PC-3 (cell line): ENCODE results near the gene IGSF8. TPM values are rescaled to one million over a fixed set of nuclear protein-coding genes. Genes with fewer than 3 reads are reported as not detected.

ENCODE experiments used
- ATAC-seq: fragments of 200-7000 bp; cut with Tn5 transposase; 2 replicates; pipeline ENCODE4 v1.9.1; 2020; ENCODE audit warnings: mild to moderate bottlenecking, moderate library complexity
- BruUV-seq: library from RNA; stranded (reverse); fragments of 400-500 nt; replicated peaks from 2 replicates; lab custom pipeline; 2021; lab: Mats Ljungman, UMichigan
- CTCF ChIA-PET: fragments of 300-600 bp; sonication (Branson Sonifier 250); formaldehyde crosslinking; loops from one replicate; lab custom pipeline; 2022; ENCODE audit warnings: antibody characterized with exemption; lab: Charles Lee
- POLR2A ChIA-PET: fragments of 300-600 bp; sonication (Branson Sonifier 250); formaldehyde crosslinking; loops from one replicate; lab custom pipeline; 2022; ENCODE audit warnings: antibody characterized with exemption; ENCODE audit not compliant: unreplicated experiment; lab: Charles Lee
- DNase-seq: peaks from one replicate; pipeline ENCODE4 v3.0.0-alpha.2; 2015
- H2AFZ ChIP-seq: fragments of 300-600 bp; sonication (generic); 2 replicates; pipeline ENCODE4 v1.6.0; 2016; ENCODE audit warnings: antibody characterized with exemption, low read length
- H3F3A ChIP-seq: fragments of 300-600 bp; sonication (generic); one replicate; pipeline ENCODE4 v1.6.0; 2017; ENCODE audit warnings: antibody characterized with exemption, low read length, control low read depth, mild to moderate bottlenecking; ENCODE audit not compliant: unreplicated experiment
- H3K27ac ChIP-seq: fragments of 300-600 bp; sonication (generic); 2 replicates; pipeline ENCODE4 v1.5.1; 2016; ENCODE audit warnings: mild to moderate bottlenecking, low read length
- H3K27me3 ChIP-seq: fragments of 300-600 bp; sonication (generic); 2 replicates; pipeline ENCODE4 v1.6.1; 2016; ENCODE audit warnings: low read length, mixed read lengths
- H3K36me3 ChIP-seq: fragments of 300-600 bp; sonication (generic); 2 replicates; pipeline ENCODE4 v1.6.1; 2016; ENCODE audit warnings: low read depth, mixed run types, low read length, mixed read lengths
- H3K4me1 ChIP-seq: fragments of 300-600 bp; sonication (generic); 2 replicates; pipeline ENCODE4 v1.5.1; 2016; ENCODE audit warnings: low read length; ENCODE audit not compliant: insufficient read depth
- H3K4me2 ChIP-seq: fragments of 300-600 bp; sonication (generic); 2 replicates; pipeline ENCODE4 v1.6.0; 2016; ENCODE audit warnings: low read length
- H3K4me3 ChIP-seq: fragments of 300-600 bp; sonication (generic); 2 replicates; pipeline ENCODE4 v1.5.1; 2016; ENCODE audit warnings: mild to moderate bottlenecking, low read length, mixed read lengths
- H3K79me2 ChIP-seq: fragments of 300-600 bp; sonication (generic); 2 replicates; pipeline ENCODE4 v1.6.1; 2017; ENCODE audit warnings: low read length, mixed read lengths
- H3K9ac ChIP-seq: fragments of 300-600 bp; sonication (generic); 2 replicates; pipeline ENCODE4 v1.6.0; 2016; ENCODE audit warnings: mild to moderate bottlenecking, low read length
- H3K9me2 ChIP-seq: fragments of 300-600 bp; sonication (generic); replicated peaks from 2 replicates; pipeline ENCODE4 v1.6.1; 2016; ENCODE audit warnings: mixed run types, low read length, mixed read lengths
- H3K9me3 ChIP-seq: fragments of 300-600 bp; sonication (generic); 2 replicates; pipeline ENCODE4 v1.6.1; 2016; ENCODE audit warnings: low read length, mixed read lengths
- H4K20me1 ChIP-seq: fragments of 300-600 bp; sonication (generic); 2 replicates; pipeline ENCODE4 v1.6.1; 2016; ENCODE audit warnings: low read length, mixed read lengths
- EZH2 ChIP-seq: fragments of 300-600 bp; sonication (generic); IDR thresholded peaks from one replicate; pipeline ENCODE4 v1.6.1; 2017; ENCODE audit warnings: antibody characterized with exemption, mild to moderate bottlenecking, low read length; ENCODE audit not compliant: unreplicated experiment
- EZH2phosphoT487 ChIP-seq: fragments of 300-600 bp; sonication (generic); IDR thresholded peaks from 2 replicates; pipeline ENCODE4 v1.6.1; 2018; ENCODE audit warnings: mild to moderate bottlenecking, antibody characterized with exemption, low read length, borderline replicate concordance
- intact Hi-C: fragments of 100-400 bp; cut with micrococcal nuclease; formaldehyde crosslinking; loops from 2 replicates; pipeline ENCODE4 v1.9.0; 2023
- total RNA-seq: library from RNA; depleted of rRNA; stranded (reverse); fragments of >200 nt; gene quantifications from 2 replicates; pipeline ENCODE4 v1.2.3, GENCODE V29; 2014
- TF ChIP-seq, protein P1 (sequence below): fragments of 300-600 bp; sonication (generic); conservative IDR thresholded peaks from 2 replicates; pipeline ENCODE4 v1.5.1; 2017; ENCODE audit warnings: antibody characterized with exemption, low read depth, mild to moderate bottlenecking, low read length

IGSF8 gene
- total RNA-seq, 1 experiment from 2014 or later: 37.1 TPM

DNA sequence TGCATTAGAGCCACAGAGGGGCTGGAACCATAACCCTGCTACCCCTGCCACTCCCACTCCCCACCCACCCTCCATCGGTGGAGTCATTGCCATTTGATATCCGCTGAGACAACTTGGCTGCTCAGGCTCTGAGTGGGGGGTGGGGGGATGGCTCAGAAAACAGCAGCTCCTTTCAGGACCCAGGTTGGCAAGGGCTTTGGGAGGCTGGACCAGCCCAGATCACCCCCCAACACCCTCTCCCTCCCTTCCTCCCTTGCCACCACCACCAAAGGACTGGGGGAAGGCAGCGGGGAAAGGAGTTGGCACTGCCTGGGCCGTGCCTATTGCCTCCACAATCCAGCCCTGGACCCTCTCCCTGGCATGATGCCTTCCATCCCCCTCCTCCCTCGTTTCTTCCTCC lies 30.2 kb downstream of the IGSF8 start:
- H3K4me2 ChIP-seq: no peak overlapping the region
- no peak overlapping the region for H3K27ac ChIP-seq
- H3F3A ChIP-seq: no peaks in the 10 kb centered on the region
- TF ChIP-seq, protein P1, sequence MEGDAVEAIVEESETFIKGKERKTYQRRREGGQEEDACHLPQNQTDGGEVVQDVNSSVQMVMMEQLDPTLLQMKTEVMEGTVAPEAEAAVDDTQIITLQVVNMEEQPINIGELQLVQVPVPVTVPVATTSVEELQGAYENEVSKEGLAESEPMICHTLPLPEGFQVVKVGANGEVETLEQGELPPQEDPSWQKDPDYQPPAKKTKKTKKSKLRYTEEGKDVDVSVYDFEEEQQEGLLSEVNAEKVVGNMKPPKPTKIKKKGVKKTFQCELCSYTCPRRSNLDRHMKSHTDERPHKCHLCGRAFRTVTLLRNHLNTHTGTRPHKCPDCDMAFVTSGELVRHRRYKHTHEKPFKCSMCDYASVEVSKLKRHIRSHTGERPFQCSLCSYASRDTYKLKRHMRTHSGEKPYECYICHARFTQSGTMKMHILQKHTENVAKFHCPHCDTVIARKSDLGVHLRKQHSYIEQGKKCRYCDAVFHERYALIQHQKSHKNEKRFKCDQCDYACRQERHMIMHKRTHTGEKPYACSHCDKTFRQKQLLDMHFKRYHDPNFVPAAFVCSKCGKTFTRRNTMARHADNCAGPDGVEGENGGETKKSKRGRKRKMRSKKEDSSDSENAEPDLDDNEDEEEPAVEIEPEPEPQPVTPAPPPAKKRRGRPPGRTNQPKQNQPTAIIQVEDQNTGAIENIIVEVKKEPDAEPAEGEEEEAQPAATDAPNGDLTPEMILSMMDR: no peak
- TF ChIP-seq EZH2phosphoT487 (no peak), EZH2 (no peak)
- no peaks in the 10 kb centered on the region for H3K36me3 ChIP-seq
- no peaks in the 10 kb centered on the region for H3K9me2 ChIP-seq
- POLR2A ChIA-PET: no interaction called here
- H3K79me2 ChIP-seq: no peaks in the 10 kb centered on the region
- no TSS peak for BruUV-seq
- no peak overlapping the region for H2AFZ ChIP-seq
- DNase-seq (no peak), ATAC-seq (no peak)
- H3K4me3 ChIP-seq: no peak overlapping the region
- no peaks in the 10 kb centered on the region for H3K9me3 ChIP-seq
- H3K4me1 ChIP-seq: 0 out of 2 replicates have a peak, but pooled peaks cover 5% of the 10 kb centered on the region
- no peak overlapping the region for H3K9ac ChIP-seq
- H4K20me1 ChIP-seq: no peaks in the 10 kb centered on the region
- peaks cover 68% of the 10 kb centered on the region for H3K27me3 ChIP-seq
- CTCF ChIA-PET: no interaction called here
- intact Hi-C loops: no loop called here

DNA sequence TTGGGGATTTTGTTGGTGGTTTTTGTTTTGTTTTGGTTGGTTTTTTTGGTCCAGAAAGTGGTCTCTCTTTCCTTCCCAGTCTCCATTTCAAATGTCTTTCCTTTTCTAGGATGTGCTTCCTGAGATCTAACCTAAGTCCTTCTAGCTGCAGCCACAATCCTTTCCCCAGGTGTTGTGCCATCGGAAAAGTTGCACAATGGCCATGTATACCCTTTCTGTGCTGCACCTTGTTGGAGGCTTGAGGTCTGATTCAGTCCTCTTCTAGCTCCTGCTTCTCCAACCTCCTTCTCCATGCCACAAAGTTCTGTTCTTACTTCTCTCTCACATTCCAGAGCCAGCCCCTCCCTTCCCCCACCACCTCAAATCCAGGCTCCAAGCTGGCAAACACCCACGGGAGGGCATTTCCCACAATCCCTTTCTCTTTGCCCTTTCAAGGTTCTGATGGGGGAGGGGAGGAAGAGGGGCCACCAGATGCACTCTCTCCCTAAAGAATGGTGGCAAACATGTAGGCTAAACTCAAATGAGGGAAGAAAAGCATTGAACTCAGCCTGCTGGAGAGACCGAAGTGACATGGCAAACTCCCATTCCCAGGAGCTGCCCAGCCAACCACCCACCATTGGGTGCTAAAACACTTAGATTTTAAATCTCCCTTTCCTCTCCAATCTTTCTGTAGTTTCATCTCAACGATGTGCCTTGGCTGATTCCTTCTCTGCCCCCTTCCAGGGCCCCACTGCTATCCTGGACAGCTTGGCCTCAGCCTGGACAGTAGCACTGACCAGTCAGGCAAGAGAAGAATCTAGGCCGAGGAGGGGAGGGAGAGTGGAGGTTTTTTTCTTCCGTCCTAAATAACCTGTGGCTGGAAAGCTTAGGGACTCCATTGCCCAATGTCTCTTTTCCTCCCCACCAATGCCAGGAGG lies 31.3 kb downstream of the IGSF8 start:
- DNase-seq (no peak), ATAC-seq (no peak)
- intact Hi-C loops: no loop called here
- H4K20me1 ChIP-seq: no peaks in the 10 kb centered on the region
- TF ChIP-seq EZH2phosphoT487 (no peak), EZH2 (no peak)
- TF ChIP-seq, protein P1: no peak
- no peak overlapping the region for H2AFZ ChIP-seq
- H3K9me3 ChIP-seq: no peaks in the 10 kb centered on the region
- H3K9me2 ChIP-seq: no peaks in the 10 kb centered on the region
- H3F3A ChIP-seq: no peaks in the 10 kb centered on the region
- H3K4me2 ChIP-seq: no peak overlapping the region
- H3K79me2 ChIP-seq: no peaks in the 10 kb centered on the region
- 0 out of 2 replicates have a peak, but pooled peaks cover 5% of the 10 kb centered on the region for H3K4me1 ChIP-seq
- no peak overlapping the region for H3K4me3 ChIP-seq
- H3K36me3 ChIP-seq: no peaks in the 10 kb centered on the region
- no peak overlapping the region for H3K27ac ChIP-seq
- BruUV-seq: no TSS peak
- ChIA-PET CTCF (interaction anchor here (0.7 kb wide), 1 partner anchor 268 kb away, joined by 3 read pairs; no protein-coding TSS in a partner anchor), POLR2A (no interaction called here)
- H3K27me3 ChIP-seq: peaks cover 77% of the 10 kb centered on the region
- H3K9ac ChIP-seq: no peak overlapping the region

DNA sequence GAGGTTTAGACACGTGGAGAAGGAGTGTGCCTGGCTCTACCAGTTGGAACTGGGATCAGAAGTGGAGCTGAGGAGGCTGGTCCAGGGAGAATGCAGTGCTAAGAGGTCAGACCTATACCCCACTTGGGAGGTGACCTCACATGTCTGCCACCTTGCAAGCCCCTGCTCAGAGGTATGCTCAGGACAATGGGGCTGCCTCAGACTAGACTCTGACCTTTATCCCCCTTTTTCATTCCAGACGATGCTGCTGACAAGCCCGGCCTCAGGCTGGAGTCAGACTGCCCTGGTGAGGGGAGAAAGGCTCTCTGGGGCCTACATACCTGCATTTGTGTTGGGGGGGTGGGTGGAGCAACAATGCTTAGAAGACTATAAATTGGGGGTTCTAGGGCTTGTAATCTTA lies 33.7 kb downstream of the IGSF8 start:
- no peak overlapping the region for H2AFZ ChIP-seq
- no peak overlapping the region for H3K27ac ChIP-seq
- DNase-seq: no peak
- no peaks in the 10 kb centered on the region for H3K79me2 ChIP-seq
- ChIA-PET POLR2A (no interaction called here), CTCF (no interaction called here)
- no TSS peak for BruUV-seq
- H4K20me1 ChIP-seq: no peaks in the 10 kb centered on the region
- intact Hi-C loops: no loop called here
- no peak overlapping the region for H3K9ac ChIP-seq
- H3K4me2 ChIP-seq: no peak overlapping the region
- TF ChIP-seq, protein P1: no peak
- no peak for TF ChIP-seq EZH2phosphoT487
- TF ChIP-seq EZH2: no peak
- no peaks in the 10 kb centered on the region for H3K36me3 ChIP-seq
- no peak overlapping the region for H3K4me3 ChIP-seq
- no peaks in the 10 kb centered on the region for H3K9me3 ChIP-seq
- ATAC-seq: no peak
- no peaks in the 10 kb centered on the region for H3K4me1 ChIP-seq
- no peaks in the 10 kb centered on the region for H3F3A ChIP-seq
- peaks cover 72% of the 10 kb centered on the region for H3K27me3 ChIP-seq
- no peaks in the 10 kb centered on the region for H3K9me2 ChIP-seq
